Activated CD4-positive, alpha-beta T cell treated with anti-CD3 and anti-CD28 coated beads, Interleukin-2, amount 10 ng/mL, durations not matched to agents 7 days and 5 days (primary cell): Measurements from ENCODE around the gene KIF2C. TPM values are rescaled to one million over a fixed set of nuclear protein-coding genes. Genes with fewer than 3 reads are reported as not detected.
A peak's percentile ranks its signal among the peaks of the same experiment; 100 is the strongest.
"Not testable (repeated sequence)": the region's sequence is repeated elsewhere in the genome, so short reads cannot be mapped to it uniquely, and the experiment has no call there.

ENCODE experiments used
- CTCF ChIA-PET: fragments of 350-600 bp; sonication (Branson Sonifier 250); formaldehyde crosslinking; loops from one replicate; lab custom pipeline; 2021; ENCODE audit warnings: antibody characterized with exemption; lab: Charles Lee
- POLR2A ChIA-PET: fragments of 350-600 bp; sonication (Branson Sonifier 250); formaldehyde crosslinking; loops from one replicate; lab custom pipeline; 2021; ENCODE audit warnings: antibody characterized with exemption; lab: Charles Lee
- DNase-seq: peaks from one replicate; pipeline ENCODE4 v3.0.0-alpha.2; 2020
- H3K27ac Mint-ChIP-seq: one replicate; pipeline ENCODE4 v1.8.0; 2021; ENCODE audit warnings: mild to moderate bottlenecking, moderate library complexity, mixed read lengths
- H3K27me3 Mint-ChIP-seq: one replicate; pipeline ENCODE4 v1.8.0; 2021; ENCODE audit warnings: mixed read lengths
- H3K36me3 Mint-ChIP-seq: one replicate; pipeline ENCODE4 v1.8.0; 2021; ENCODE audit warnings: low read depth, mixed read lengths
- H3K4me1 Mint-ChIP-seq: one replicate; pipeline ENCODE4 v1.8.0; 2021; ENCODE audit warnings: mixed read lengths
- H3K4me3 Mint-ChIP-seq: one replicate; pipeline ENCODE4 v1.8.0; 2021; ENCODE audit warnings: mild to moderate bottlenecking, moderate library complexity, mixed read lengths
- H3K9me3 Mint-ChIP-seq: one replicate; pipeline ENCODE4 v1.8.0; 2021; ENCODE audit warnings: mixed read lengths
- total RNA-seq, 2 experiments: library from RNA; stranded (reverse); gene quantifications; one replicate each; pipeline ENCODE4 v1.2.3, GENCODE V29; 2021

Gene KIF2C
- total RNA-seq, 2 experiments from 2014 or later = 110 to 121 TPM

DNA sequence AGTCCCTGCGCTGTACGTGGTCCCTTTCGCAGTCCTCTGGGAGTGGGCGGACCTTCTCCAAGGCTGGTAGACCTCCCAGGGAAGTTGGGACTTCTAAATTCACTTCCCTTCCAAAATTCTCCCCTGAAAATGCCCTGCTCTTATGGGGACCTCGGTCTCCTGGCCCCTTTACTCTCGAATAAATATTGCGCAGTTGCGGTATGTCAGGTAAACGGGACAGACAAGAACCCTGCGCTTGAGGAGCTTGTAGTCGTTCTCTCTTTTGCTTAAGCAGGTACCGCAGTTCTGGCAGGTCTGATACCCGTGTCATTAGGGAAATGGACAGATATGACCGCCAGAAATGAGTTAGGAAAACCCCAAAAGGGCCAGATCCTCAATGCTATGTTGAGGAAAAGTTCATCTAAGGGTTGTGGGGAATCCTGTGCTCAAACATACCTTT lies 561 bp downstream of the KIF2C start:
- peak overlapping the region; percentile 93 for H3K4me3 Mint-ChIP-seq
- POLR2A ChIA-PET = interaction anchor here (0.6 to 1.1 kb wide), 4 partner anchors 19 to 1854 kb away, joined by 3 to 6 read pairs (median 4); no protein-coding TSS in a partner anchor
- H3K9me3 Mint-ChIP-seq = no peaks in the 10 kb centered on the region
- CTCF ChIA-PET = interaction anchor here (1.6 to 1.9 kb wide), 2 partner anchors 9 to 35 kb away, joined by 5 to 12 read pairs; partner anchors contain the start of genes RNU5D-1 and RPS8
- DNase-seq = no peak
- peaks cover 43% of the 10 kb centered on the region for H3K4me1 Mint-ChIP-seq
- H3K27me3 Mint-ChIP-seq = no peaks in the 10 kb centered on the region
- H3K27ac Mint-ChIP-seq = peak overlapping the region; percentile 92
- H3K36me3 Mint-ChIP-seq = peaks cover 32% of the 10 kb centered on the region

DNA sequence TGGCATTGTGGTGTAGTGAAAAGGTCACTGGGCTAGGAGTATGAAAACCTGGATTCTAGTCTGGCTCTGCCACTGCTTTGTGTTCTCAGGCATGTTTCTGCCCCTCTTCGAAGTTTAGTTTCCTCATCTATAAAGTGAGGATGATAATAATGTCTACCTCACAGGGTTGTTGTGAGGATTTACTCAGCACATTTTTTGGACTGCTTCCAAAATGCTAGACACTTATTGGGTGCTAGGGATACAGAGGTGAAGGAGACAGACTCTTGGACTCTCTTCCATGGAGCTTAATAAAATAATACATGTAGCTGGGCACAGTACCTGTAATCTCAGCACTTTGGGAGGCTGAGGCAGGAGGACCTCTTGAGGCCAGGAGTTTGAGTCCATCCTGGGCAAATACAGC lies 3.6 kb downstream of the KIF2C start:
- H3K36me3 Mint-ChIP-seq = peaks cover 52% of the 10 kb centered on the region
- H3K27me3 Mint-ChIP-seq = no peaks in the 10 kb centered on the region
- no peak overlapping the region for H3K4me3 Mint-ChIP-seq
- H3K4me1 Mint-ChIP-seq = peaks cover 57% of the 10 kb centered on the region
- H3K9me3 Mint-ChIP-seq = no peaks in the 10 kb centered on the region
- no peak for DNase-seq
- CTCF ChIA-PET = interaction anchor here (0.6 to 4.0 kb wide), 11 partner anchors 8 to 308 kb away, joined by 3 to 21 read pairs (median 3); partner anchors contain the start of gene RNU5D-1
- POLR2A ChIA-PET = interaction anchor here (1.4 kb wide), 1 partner anchor 22 kb away, joined by 8 read pairs; no protein-coding TSS in a partner anchor
- H3K27ac Mint-ChIP-seq = peak overlapping the region; percentile 31

DNA sequence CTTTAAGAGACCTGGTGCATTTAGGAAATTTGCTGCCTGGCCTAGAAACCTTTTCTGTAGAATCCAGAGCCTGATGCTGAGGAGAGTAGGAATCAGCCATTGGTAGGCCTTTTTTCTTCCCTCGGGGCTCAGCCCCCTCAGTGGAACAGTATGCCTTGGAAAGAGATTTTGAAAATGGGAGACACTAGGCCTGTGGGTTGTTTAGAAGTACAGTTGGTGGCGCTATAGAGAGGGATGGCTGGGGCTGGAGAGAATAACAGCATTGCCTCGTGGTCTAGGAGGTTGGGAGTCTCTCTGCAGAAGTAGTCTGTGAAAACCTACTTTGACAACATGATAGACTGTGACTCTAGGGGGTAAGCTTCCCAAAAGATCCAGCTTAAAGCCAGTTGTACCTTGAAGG lies 8.2 kb downstream of the KIF2C start:
- peaks cover 56% of the 10 kb centered on the region for H3K36me3 Mint-ChIP-seq
- no peaks in the 10 kb centered on the region for H3K9me3 Mint-ChIP-seq
- no peaks in the 10 kb centered on the region for H3K27me3 Mint-ChIP-seq
- no peak overlapping the region for H3K4me3 Mint-ChIP-seq
- H3K27ac Mint-ChIP-seq = peak overlapping the region; percentile 6
- H3K4me1 Mint-ChIP-seq = peaks cover 33% of the 10 kb centered on the region
- POLR2A ChIA-PET = no interaction called here
- no peak for DNase-seq
- CTCF ChIA-PET = interaction anchor here (0.6 to 3.3 kb wide), 6 partner anchors 12 to 85 kb away, joined by 3 to 19 read pairs (median 3); partner anchors contain the start of gene RNU5D-1

DNA sequence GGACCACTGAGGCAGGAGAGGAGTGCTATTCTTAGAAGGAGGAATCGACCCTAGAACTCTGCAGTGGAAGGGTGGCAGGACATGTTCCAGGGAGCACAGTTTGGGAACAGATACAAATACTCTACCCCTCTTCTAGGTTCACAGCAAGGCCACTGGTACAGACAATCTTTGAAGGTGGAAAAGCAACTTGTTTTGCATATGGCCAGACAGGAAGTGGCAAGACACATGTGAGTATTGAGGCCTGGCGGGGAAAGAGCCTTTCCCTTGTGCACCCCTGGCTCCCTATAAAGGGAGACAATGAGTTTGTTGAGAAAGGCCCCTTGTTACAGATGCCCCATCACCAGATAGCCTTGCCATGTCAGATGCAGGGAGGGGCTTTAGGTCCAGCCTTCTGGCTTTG lies 17.8 kb downstream of the KIF2C start:
- Mint-ChIP-seq H3K27me3 (no peaks in the 10 kb centered on the region), H3K9me3 (no peaks in the 10 kb centered on the region), H3K4me3 (no peak overlapping the region), H3K36me3 (peaks cover 77% of the 10 kb centered on the region), H3K4me1 (peaks cover 9% of the 10 kb centered on the region), H3K27ac (no peak overlapping the region)
- no peak for DNase-seq
- CTCF ChIA-PET = no interaction called here
- POLR2A ChIA-PET = no interaction called here

DNA sequence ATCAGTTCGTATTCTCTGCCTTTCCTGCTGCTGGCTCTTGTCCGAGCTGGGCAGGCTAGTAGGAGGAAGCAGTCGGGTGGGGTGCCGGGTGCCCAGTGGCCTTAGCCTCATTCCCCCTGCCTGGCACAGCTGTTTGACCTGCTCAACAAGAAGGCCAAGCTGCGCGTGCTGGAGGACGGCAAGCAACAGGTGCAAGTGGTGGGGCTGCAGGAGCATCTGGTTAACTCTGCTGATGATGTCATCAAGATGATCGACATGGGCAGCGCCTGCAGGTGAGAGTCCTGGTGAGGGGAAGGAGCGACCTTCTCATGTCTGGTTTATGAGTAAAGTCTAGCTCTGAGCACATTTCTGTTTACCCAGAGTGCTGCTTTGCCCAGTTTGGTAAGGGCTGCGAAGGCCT lies 19.4 kb downstream of the KIF2C start:
- H3K4me1 Mint-ChIP-seq = peaks cover 9% of the 10 kb centered on the region
- no peaks in the 10 kb centered on the region for H3K9me3 Mint-ChIP-seq
- H3K36me3 Mint-ChIP-seq = peaks cover 75% of the 10 kb centered on the region
- H3K4me3 Mint-ChIP-seq = no peak overlapping the region
- ChIA-PET CTCF (interaction anchor here (0.6 to 2.9 kb wide), 6 partner anchors 11 to 1448 kb away, joined by 3 to 19 read pairs (median 3); partner anchors contain the start of gene RNU5D-1), POLR2A (no interaction called here)
- DNase-seq = no peak
- H3K27me3 Mint-ChIP-seq = no peaks in the 10 kb centered on the region
- H3K27ac Mint-ChIP-seq = no peak overlapping the region

DNA sequence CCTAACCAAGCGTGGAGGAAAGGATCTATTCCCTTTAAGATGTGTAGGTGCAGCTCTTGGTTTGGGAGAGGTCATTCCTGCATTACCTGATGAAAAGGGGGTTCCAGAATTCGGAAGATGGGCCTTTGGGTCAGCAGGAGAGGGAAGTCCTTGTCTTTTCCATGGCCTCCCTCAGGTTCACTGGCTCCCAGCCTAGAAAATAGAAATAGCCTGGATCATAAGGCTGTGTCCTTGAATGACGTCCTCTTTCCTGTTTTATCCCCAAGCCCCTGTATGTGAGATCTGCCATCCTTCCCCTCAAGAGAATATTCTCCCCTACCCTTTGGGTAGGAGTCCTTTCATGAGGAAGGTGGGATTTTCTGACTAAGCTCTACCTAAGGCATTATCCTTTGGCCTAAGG lies 21.2 kb downstream of the KIF2C start:
- ChIA-PET CTCF (interaction anchor here (1.2 to 2.9 kb wide), 5 partner anchors 10 to 26 kb away, joined by 3 to 19 read pairs (median 4); no protein-coding TSS in a partner anchor), POLR2A (interaction anchor here (0.7 kb wide), 1 partner anchor 213 kb away, joined by 3 read pairs; no protein-coding TSS in a partner anchor)
- Mint-ChIP-seq H3K27me3 (no peaks in the 10 kb centered on the region), H3K4me3 (no peak overlapping the region), H3K4me1 (peaks cover 9% of the 10 kb centered on the region), H3K27ac (no peak overlapping the region), H3K9me3 (no peaks in the 10 kb centered on the region), H3K36me3 (peaks cover 67% of the 10 kb centered on the region)
- no peak for DNase-seq

DNA sequence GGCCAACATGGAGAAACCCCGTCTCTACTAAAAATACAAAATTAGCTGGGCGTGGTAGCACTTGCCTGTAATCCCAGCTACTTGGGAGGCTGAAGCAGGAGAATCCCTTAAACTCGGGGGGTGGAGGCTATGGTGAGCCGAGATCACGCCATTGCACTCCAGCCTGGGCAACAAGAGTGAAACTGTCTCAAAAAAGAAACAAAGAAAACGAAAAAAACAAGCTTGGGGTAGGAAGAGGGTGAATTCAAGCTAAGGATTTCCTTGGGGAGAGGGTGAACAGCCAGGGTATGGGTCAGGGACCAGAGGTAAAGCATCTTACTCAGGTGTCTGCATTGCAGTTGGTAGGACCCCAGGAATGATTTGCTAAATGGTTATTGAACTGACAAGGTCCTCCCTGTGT lies 26.8 kb downstream of the KIF2C start:
- H3K27me3 Mint-ChIP-seq, DNase-seq, H3K4me1 Mint-ChIP-seq, H3K9me3 Mint-ChIP-seq, POLR2A ChIA-PET, H3K4me3 Mint-ChIP-seq: not testable (repeated sequence)
- Mint-ChIP-seq H3K36me3 (peaks cover 48% of the 10 kb centered on the region), H3K27ac (peak overlapping the region; percentile 46)
- CTCF ChIA-PET = interaction anchor here (1.0 to 2.4 kb wide), 5 partner anchors 9 to 45 kb away, joined by 3 to 9 read pairs (median 6); partner anchors contain the start of gene RPS8

DNA sequence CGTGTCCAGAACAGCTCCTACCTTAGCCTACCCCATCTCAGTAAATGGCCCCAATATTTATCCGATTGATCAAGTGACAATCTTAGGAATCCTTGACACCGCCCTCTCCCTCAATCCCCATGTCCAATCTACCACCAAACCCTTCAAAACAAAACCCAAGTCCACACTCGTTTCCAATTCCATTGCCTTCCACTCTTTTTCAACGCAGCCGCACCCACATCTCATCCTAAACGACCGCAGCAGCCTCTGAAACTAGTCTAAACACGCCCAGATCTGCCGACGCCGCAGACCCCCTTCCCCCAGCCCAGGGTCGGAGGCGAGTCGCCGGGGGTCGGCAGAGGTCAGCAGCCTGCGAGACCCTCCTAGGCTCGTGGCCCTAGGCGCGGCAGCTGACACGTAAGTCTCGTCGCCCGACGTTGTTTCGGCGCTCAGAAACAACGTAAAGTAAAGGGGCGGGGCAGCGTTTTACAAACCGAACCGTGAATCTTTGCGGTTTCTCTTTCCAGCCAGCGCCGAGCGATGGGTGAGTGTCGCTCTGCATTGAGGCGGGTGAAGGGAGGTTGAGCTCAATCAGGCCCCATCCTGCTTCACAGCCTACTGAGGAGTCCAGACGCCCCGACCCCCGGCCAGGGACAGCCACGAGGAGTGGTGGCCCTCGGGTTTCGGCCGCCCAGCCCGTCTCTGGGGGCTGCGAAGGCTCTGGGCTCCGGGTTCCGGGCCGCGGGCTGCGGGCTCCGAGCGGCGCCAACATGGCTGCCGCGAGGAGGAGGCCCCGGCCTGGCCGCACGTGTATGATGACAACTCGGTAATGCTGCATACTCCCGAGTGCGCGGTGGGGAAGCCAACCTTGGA lies 35.7 kb downstream of the KIF2C start, which contains the start of gene RPS8:
Gene RPS8 (plus strand): TSS at position 463 of the 852 bp plus-strand sequence. CDS start 57 bp downstream, at position 520.
- peak; percentile 94 for DNase-seq
- ChIA-PET POLR2A (interaction anchor here (0.8 to 3.0 kb wide), 2 partner anchors 45 to 54 kb away, joined by 5 to 15 read pairs; no protein-coding TSS in a partner anchor), CTCF (interaction anchor here (0.8 to 2.5 kb wide), 16 partner anchors 9 to 235 kb away, joined by 3 to 23 read pairs (median 3); partner anchors contain the start of genes ARMH1, BEST4, HECTD3 and RNU5D-1)
- Mint-ChIP-seq H3K9me3 (no peaks in the 10 kb centered on the region), H3K4me3 (peak within 1 kb of the TSS; percentile 82), H3K27me3 (no peaks in the 10 kb centered on the region), H3K27ac (peak within 1 kb of the TSS; percentile 94), H3K36me3 (peaks cover 41% of the 10 kb centered on the region), H3K4me1 (peaks cover 40% of the 10 kb centered on the region)

DNA sequence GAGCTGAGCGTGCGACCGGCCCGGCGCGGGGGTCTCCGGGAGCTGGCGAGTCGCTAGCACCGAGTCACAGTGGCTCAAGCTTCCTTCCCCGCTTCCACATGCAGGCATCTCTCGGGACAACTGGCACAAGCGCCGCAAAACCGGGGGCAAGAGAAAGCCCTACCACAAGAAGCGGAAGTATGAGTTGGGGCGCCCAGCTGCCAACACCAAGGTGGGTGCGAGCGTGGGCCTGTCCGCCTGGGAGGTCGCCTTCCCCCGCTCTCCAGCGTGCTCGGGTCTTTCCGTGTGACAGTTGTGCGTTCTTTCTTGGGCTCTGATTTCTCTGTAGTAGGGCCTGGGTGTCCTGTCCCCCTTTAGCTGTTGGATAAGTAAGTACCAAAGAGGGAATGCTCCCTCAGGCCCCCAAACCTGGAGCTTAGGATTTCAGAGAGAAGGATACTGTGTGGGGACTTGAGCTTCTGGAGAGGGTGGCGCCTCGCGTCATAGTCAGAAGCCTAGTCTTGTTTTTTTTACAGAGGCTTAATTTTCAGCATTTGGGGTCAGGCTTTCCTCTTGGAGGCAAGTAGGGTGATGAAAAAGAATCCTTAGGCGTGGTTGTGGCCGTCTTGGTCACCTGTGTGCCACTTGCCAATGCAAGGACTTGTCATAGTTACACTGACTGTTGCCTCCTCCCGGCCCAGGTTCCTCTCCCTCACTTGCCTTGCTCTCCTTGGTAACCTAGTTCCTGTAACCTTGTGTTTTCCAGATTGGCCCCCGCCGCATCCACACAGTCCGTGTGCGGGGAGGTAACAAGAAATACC lies 36.5 kb downstream of the KIF2C start:
- H3K27ac Mint-ChIP-seq = peak overlapping the region; percentile 94
- H3K27me3 Mint-ChIP-seq = no peaks in the 10 kb centered on the region
- DNase-seq = peak; percentile 45
- ChIA-PET CTCF (interaction anchor here (0.5 to 2.5 kb wide), 15 partner anchors 9 to 235 kb away, joined by 3 to 23 read pairs (median 3); partner anchors contain the start of genes ARMH1, BEST4, HECTD3 and RNU5D-1), POLR2A (interaction anchor here (3.0 kb wide), 1 partner anchor 54 kb away, joined by 15 read pairs; no protein-coding TSS in a partner anchor)
- peaks cover 49% of the 10 kb centered on the region for H3K36me3 Mint-ChIP-seq
- H3K9me3 Mint-ChIP-seq = no peaks in the 10 kb centered on the region
- H3K4me3 Mint-ChIP-seq = peak overlapping the region; percentile 82
- peaks cover 43% of the 10 kb centered on the region for H3K4me1 Mint-ChIP-seq

DNA sequence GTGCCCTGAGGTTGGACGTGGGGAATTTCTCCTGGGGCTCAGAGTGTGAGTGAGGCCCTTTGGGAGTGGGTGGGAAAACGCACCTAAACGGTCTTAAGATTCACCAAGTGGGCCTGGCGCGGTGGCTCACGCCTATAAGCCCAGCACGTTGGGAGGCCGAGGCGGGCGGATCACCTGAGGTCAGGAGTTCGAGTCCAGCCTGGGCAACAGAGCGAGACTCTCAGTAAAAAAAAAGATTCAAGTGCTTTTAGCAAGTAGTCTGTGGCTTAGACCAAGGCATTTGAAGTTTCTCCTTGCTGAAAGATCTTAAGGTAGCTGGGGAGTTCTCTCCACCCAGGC lies 37.1 kb downstream of the KIF2C start:
- DNase-seq = no peak
- Mint-ChIP-seq H3K27me3 (no peaks in the 10 kb centered on the region), H3K27ac (peak overlapping the region; percentile 94), H3K4me1 (peaks cover 46% of the 10 kb centered on the region), H3K9me3 (no peaks in the 10 kb centered on the region), H3K4me3 (peak overlapping the region; percentile 82), H3K36me3 (peaks cover 55% of the 10 kb centered on the region)
- ChIA-PET POLR2A (interaction anchor here (3.0 kb wide), 1 partner anchor 55 kb away, joined by 15 read pairs; no protein-coding TSS in a partner anchor), CTCF (interaction anchor here (0.5 to 2.5 kb wide), 6 partner anchors 8 to 234 kb away, joined by 3 to 23 read pairs (median 4); partner anchors contain the start of genes HECTD3 and PLK3)

DNA sequence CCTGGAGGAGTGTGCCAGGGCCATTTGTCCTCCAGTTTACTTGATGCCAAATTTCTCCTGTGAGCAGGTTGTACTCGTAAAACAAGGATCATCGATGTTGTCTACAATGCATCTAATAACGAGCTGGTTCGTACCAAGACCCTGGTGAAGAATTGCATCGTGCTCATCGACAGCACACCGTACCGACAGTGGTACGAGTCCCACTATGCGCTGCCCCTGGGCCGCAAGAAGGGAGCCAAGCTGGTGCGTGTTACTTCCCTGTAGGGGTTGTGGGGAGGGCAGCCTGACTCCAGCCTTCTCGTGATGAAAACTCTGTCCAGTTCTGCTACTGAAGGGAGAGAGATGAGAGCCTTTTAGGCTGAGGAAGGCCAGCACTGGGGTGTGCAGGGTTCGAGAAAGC lies 37.9 kb downstream of the KIF2C start:
- CTCF ChIA-PET = interaction anchor here (1.2 kb wide), 1 partner anchor 23 kb away, joined by 6 read pairs; the partner anchor contains the start of gene PLK3
- Mint-ChIP-seq H3K4me1 (peaks cover 45% of the 10 kb centered on the region), H3K27me3 (no peaks in the 10 kb centered on the region), H3K27ac (peak overlapping the region; percentile 73), H3K36me3 (peaks cover 58% of the 10 kb centered on the region), H3K9me3 (no peaks in the 10 kb centered on the region), H3K4me3 (peak overlapping the region; percentile 82)
- no peak for DNase-seq
- POLR2A ChIA-PET = no interaction called here
